CD8-positive, alpha-beta memory T cell (primary cell): ENCODE measurements around the gene ARAP3. TPM values are rescaled to one million over a fixed set of nuclear protein-coding genes. Genes with fewer than 3 reads are reported as not detected.
A peak's percentile ranks its signal among the peaks of the same experiment; 100 is the strongest.
"Not testable (repeated sequence)": the region's sequence is repeated elsewhere in the genome, so short reads cannot be mapped to it uniquely, and the experiment has no call there.

Experiments
- CTCF ChIA-PET: fragments of 350-600 bp; sonication (Branson Sonifier 250); formaldehyde crosslinking; loops from one replicate; lab custom pipeline; 2021; ENCODE audit warnings: antibody characterized with exemption; lab: Charles Lee
- POLR2A ChIA-PET: fragments of 350-600 bp; sonication (Branson Sonifier 250); formaldehyde crosslinking; loops from one replicate; lab custom pipeline; 2021; ENCODE audit warnings: antibody characterized with exemption; lab: Charles Lee
- DNase-seq, 5 donors: peaks; one replicate each; pipeline versions ENCODE4 v3.0.0 to v3.0.0-alpha.2; 2020 to 2022; ENCODE audit warnings: mixed read lengths in 1 of 5
- H3K27ac ChIP-seq: one replicate; pipeline ENCODE4 v1.7.0; 2013; ENCODE audit warnings: low read depth, mild to moderate bottlenecking, low read length, moderate library complexity
- H3K27me3 ChIP-seq: 2 replicates; pipeline ENCODE4 v1.7.0; 2013; ENCODE audit warnings: low read length, mild to moderate bottlenecking; ENCODE audit not compliant: insufficient read depth, poor library complexity, severe bottlenecking
- H3K36me3 ChIP-seq: 2 replicates; pipeline ENCODE4 v1.7.0; 2013; ENCODE audit warnings: mild to moderate bottlenecking, low read length, moderate library complexity; ENCODE audit not compliant: insufficient read depth
- H3K4me1 ChIP-seq: 2 replicates; pipeline ENCODE4 v1.7.0; 2013; ENCODE audit warnings: mild to moderate bottlenecking, low read length, moderate library complexity; ENCODE audit not compliant: insufficient read depth
- H3K4me3 ChIP-seq: 2 replicates; pipeline ENCODE4 v1.7.0; 2013; ENCODE audit warnings: mild to moderate bottlenecking, low read length
- H3K9me3 ChIP-seq: 2 replicates; pipeline ENCODE4 v1.7.0; 2013; ENCODE audit warnings: mild to moderate bottlenecking, low read length
- H3K27ac Mint-ChIP-seq, 8 donors: one replicate each; pipeline ENCODE4 v1.8.0; 2020 to 2021; ENCODE audit warnings: mixed read lengths in 8 of 8, mild to moderate bottlenecking in 6 of 8, inconsistent platforms in 3 of 8, moderate library complexity in 3 of 8
- H3K27me3 Mint-ChIP-seq, 2 donors: one replicate each; pipeline ENCODE4 v1.8.0; 2020 to 2021; ENCODE audit warnings: mixed read lengths in 2 of 2, mild to moderate bottlenecking in 1 of 2, moderate library complexity in 1 of 2
- H3K36me3 Mint-ChIP-seq, 3 donors: one replicate each; pipeline ENCODE4 v1.8.0; 2020 to 2021; ENCODE audit warnings: mixed read lengths in 3 of 3, inconsistent platforms in 1 of 3, mild to moderate bottlenecking in 1 of 3
- H3K4me1 Mint-ChIP-seq, 3 donors: one replicate each; pipeline ENCODE4 v1.8.0; 2020 to 2021; ENCODE audit warnings: mixed read lengths in 3 of 3, inconsistent platforms in 1 of 3, mild to moderate bottlenecking in 1 of 3
- H3K4me3 Mint-ChIP-seq, 7 donors: one replicate each; pipeline ENCODE4 v1.8.0; 2020 to 2021; ENCODE audit warnings: mixed read lengths in 7 of 7, mild to moderate bottlenecking in 6 of 7, moderate library complexity in 4 of 7, inconsistent platforms in 2 of 7
- H3K9me3 Mint-ChIP-seq, 5 donors: one replicate each; pipeline ENCODE4 v1.8.0; 2020 to 2022; ENCODE audit warnings: mixed read lengths in 5 of 5, mild to moderate bottlenecking in 3 of 5, moderate library complexity in 2 of 5, inconsistent platforms in 1 of 5
- polyA plus RNA-seq: library from polyadenylated mRNA; unstranded; fragments of 300-500 nt; fragmentation: Illumina TruSeq; gene quantifications from one replicate; pipeline ENCODE4 v1.2.3, GENCODE V29; 2021
- total RNA-seq, 2 experiments: library from RNA; stranded (reverse); gene quantifications; one replicate each; pipeline ENCODE4 v1.2.3, GENCODE V29; 2021

ARAP3 gene
- total and polyA plus RNA-seq, 3 experiments from 2014 or later: 0.20 to 7.9 (median 6.9) TPM

DNA sequence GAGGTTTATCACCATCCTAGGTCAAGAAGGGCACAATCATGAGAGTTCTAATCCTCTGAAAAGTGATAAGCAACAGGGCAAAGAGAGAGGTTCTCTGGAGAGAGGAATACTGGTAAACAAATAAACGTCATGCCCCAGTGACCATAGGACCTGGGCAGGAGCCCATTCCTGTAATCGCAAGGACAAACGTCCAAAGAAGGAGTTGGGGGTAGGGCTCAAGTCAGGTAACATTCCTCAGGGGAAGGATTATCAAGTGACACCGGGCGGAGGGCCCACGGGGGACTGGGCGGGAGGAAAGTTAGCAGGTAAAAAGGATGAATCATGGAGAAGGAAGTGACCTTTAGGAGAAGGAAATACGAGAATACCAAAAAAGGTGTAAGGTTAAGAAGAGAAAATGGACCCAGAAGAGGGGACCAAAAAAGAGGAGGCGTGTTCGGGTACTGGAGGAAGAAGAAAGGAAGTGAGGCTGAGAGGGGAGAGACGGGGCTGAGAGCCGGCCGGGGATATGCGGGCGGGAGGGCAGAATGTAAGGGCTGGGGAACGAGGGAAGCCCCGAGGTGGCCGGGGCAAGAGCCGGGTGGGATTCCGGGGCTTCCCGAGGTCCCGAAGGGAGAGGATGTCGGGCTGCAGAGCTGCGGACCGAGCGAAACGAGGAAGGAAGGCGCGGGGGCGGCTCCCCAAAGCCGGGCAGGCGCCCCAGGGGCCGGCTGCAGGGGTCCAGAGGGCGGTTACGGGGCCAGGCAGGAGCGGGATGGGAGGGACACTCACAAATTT, 63.8 kb downstream of the ARAP3 start:
- Histone ChIP-seq H3K9me3 (no peaks in the 10 kb centered on the region), H3K4me3 (peak overlapping the region; percentile 98), H3K27ac (peak overlapping the region; percentile 82), H3K36me3 (peaks cover 19% of the 10 kb centered on the region), H3K4me1 (peaks cover 45% of the 10 kb centered on the region), H3K27me3 (no peaks in the 10 kb centered on the region)
- peak overlapping the region; percentile 95 to 100 (median 97) for H3K4me3 Mint-ChIP-seq
- H3K27ac Mint-ChIP-seq: peak overlapping the region; percentile 91 to 99 (median 94)
- peaks cover 0 to 51% (median 8%) of the 10 kb centered on the region in 3 donors for H3K36me3 Mint-ChIP-seq
- H3K4me1 Mint-ChIP-seq: peaks cover 44 to 50% (median 45%) of the 10 kb centered on the region in 3 donors
- DNase-seq: peak; percentile 33 to 66 (median 56)
- CTCF ChIA-PET: interaction anchor here (0.9 to 13.2 kb wide), 16 partner anchors 11 to 352 kb away, joined by 3 to 318 read pairs (median 8); partner anchors contain the start of genes HDAC3, RELL2 and TAF7
- POLR2A ChIA-PET: interaction anchor here (0.8 to 4.6 kb wide), 9 partner anchors 12 to 297 kb away, joined by 3 to 70 read pairs (median 5); partner anchors contain the start of genes FCHSD1, HDAC3, RELL2 and TAF7
- no peaks in the 10 kb centered on the region for H3K27me3 Mint-ChIP-seq
- H3K9me3 Mint-ChIP-seq: no peaks in the 10 kb centered on the region

DNA sequence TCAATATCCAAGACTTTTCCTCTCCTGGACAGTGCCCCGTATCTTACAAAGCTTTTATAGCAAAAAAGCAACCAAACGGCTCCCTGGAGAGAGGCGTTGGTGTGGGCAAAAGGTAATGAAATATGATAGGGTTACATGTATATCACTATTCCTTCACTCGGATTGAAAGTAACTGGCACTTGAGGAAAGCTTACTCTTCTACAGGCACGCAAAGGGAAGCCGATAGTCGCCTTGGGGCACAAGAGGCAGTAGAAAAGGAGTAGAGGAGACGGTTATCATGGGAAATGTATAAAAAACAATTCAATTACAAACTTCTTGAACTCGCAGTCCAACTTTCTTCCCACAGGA, 64.4 kb downstream of the ARAP3 start:
- POLR2A ChIA-PET: interaction anchor here (1.3 to 4.6 kb wide), 4 partner anchors 11 to 28 kb away, joined by 3 to 70 read pairs (median 46); partner anchors contain the start of genes HDAC3 and RELL2
- no peaks in the 10 kb centered on the region for H3K27me3 ChIP-seq
- H3K9me3 ChIP-seq: no peaks in the 10 kb centered on the region
- peaks cover 0 to 51% (median 6%) of the 10 kb centered on the region in 3 donors for H3K36me3 Mint-ChIP-seq
- peak in 1 of 5 donors; percentile 34 for DNase-seq
- peak overlapping the region; percentile 98 for H3K4me3 ChIP-seq
- H3K4me1 Mint-ChIP-seq: peaks cover 47 to 53% (median 48%) of the 10 kb centered on the region in 3 donors
- CTCF ChIA-PET: interaction anchor here (1.4 to 13.2 kb wide), 6 partner anchors 14 to 53 kb away, joined by 3 to 318 read pairs (median 71); partner anchors contain the start of genes HDAC3 and RELL2
- H3K27ac Mint-ChIP-seq: peak overlapping the region; percentile 91 to 99 (median 94)
- peaks cover 51% of the 10 kb centered on the region for H3K4me1 ChIP-seq
- peak overlapping the region; percentile 82 for H3K27ac ChIP-seq
- H3K4me3 Mint-ChIP-seq: peak overlapping the region; percentile 95 to 100 (median 97)
- no peaks in the 10 kb centered on the region for H3K27me3 Mint-ChIP-seq
- peaks cover 19% of the 10 kb centered on the region for H3K36me3 ChIP-seq
- no peaks in the 10 kb centered on the region for H3K9me3 Mint-ChIP-seq

DNA sequence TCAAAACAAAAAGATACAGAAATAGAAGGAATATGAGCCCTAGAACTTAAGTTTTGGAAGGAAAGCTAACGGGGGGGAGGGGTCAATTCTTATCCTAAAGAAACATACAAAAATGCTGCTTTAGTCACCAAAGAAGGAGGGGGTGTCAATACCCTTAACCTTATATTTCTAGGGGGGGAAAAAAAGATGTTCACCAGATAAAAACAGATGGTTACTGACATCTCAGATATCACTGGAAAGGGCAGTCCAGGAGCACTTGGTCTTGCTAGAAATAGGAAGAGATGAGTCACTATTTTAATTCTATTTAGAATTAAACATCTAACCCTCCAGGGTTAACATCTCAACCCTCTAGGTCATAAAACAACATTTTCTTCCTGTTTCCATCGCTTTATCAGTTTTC, 64.9 kb downstream of the ARAP3 start:
- Mint-ChIP-seq H3K4me1 (peaks cover 52 to 58% (median 53%) of the 10 kb centered on the region in 3 donors), H3K36me3 (peaks cover 0 to 52% (median 6%) of the 10 kb centered on the region in 3 donors), H3K27ac (peak overlapping the region; percentile 91 to 99 (median 94)), H3K27me3 (no peaks in the 10 kb centered on the region), H3K4me3 (peak overlapping the region; percentile 95 to 100 (median 97)), H3K9me3 (no peaks in the 10 kb centered on the region)
- peaks cover 19% of the 10 kb centered on the region for H3K36me3 ChIP-seq
- ChIA-PET POLR2A (interaction anchor here (3.3 to 4.6 kb wide), 3 partner anchors 10 to 24 kb away, joined by 25 to 70 read pairs (median 67); partner anchors contain the start of genes HDAC3 and RELL2), CTCF (interaction anchor here (1.4 to 13.2 kb wide), 6 partner anchors 14 to 53 kb away, joined by 3 to 318 read pairs (median 71); partner anchors contain the start of genes HDAC3 and RELL2)
- no peaks in the 10 kb centered on the region for H3K27me3 ChIP-seq
- peak overlapping the region; percentile 82 for H3K27ac ChIP-seq
- no peaks in the 10 kb centered on the region for H3K9me3 ChIP-seq
- peaks cover 56% of the 10 kb centered on the region for H3K4me1 ChIP-seq
- H3K4me3 ChIP-seq: peak overlapping the region; percentile 98
- DNase-seq: no peak

DNA sequence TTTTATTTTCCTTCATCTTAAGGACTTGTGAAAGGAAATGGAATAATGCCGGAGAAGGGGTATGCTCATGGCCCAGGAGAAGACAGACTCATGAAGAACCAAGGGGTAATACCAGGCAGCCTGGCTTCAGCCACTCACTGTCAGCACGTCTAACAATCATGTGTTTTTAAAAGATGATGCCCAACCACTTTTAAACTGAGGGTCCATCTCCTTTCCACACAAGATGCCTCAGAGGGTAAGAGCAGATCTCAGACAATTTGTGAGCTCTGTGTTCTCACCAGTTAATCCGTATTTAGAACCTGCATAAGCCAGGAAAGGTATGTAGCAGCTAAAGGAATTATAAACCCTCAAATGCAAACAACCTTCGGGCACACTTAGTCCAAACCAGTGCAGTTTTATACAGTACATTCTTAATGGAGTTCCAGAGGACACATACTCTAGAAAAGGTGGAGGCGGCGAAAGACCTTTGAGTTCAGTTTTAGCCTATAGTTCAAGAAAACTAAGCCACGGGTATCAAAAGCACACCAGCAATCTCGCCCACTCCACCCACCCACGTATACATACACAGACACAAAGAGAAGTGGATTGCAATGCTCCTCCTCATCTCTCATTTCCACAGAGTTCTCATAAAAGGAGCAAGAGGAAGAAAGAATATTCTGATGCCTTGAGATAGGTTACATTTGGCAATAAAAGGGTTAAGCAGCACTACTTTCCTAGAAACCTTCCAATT, 65.9 kb downstream of the ARAP3 start:
- H3K4me1 Mint-ChIP-seq: peaks cover 56 to 66% (median 61%) of the 10 kb centered on the region in 3 donors
- peaks cover 65% of the 10 kb centered on the region for H3K4me1 ChIP-seq
- DNase-seq: no peak
- H3K27me3 Mint-ChIP-seq: no peaks in the 10 kb centered on the region
- POLR2A ChIA-PET: interaction anchor here (0.7 to 4.6 kb wide), 5 partner anchors 9 to 35 kb away, joined by 3 to 70 read pairs (median 25); partner anchors contain the start of genes FCHSD1, HDAC3 and RELL2
- H3K9me3 Mint-ChIP-seq: no peaks in the 10 kb centered on the region
- no peaks in the 10 kb centered on the region for H3K9me3 ChIP-seq
- H3K36me3 Mint-ChIP-seq: peaks cover 0 to 49% (median 6%) of the 10 kb centered on the region in 3 donors
- CTCF ChIA-PET: interaction anchor here (1.4 to 13.2 kb wide), 4 partner anchors 13 to 31 kb away, joined by 3 to 318 read pairs (median 147); partner anchors contain the start of genes HDAC3 and RELL2
- H3K4me3 Mint-ChIP-seq: peak overlapping the region; percentile 95 to 100 (median 97)
- H3K27me3 ChIP-seq: no peaks in the 10 kb centered on the region
- H3K36me3 ChIP-seq: peaks cover 13% of the 10 kb centered on the region
- H3K4me3 ChIP-seq: peak overlapping the region; percentile 98
- H3K27ac Mint-ChIP-seq: peak overlapping the region; percentile 69 to 99 (median 92)
- peak overlapping the region; percentile 32 for H3K27ac ChIP-seq

DNA sequence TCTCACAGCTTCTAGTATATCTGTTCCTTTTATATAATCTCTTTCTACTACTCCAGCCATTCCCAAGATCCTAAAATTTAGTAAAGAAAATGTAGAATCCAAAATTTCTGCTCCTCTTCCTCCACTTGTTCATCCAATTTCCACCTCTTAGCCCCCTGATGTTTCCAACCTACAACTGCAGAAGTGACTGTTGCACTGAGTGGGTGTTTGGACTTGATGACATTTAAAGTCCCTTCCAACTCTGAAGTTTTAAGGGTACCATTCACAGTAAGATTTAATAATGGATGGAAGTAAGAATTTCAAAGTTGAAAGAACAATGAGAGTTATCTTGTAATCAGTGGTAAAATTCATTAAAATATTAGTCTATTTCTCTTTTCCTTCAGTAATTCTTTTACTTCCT, 68.7 kb downstream of the ARAP3 start:
- POLR2A ChIA-PET: interaction anchor here (1.3 to 1.7 kb wide), 2 partner anchors 7 to 21 kb away, joined by 4 read pairs; no protein-coding TSS in a partner anchor

DNA sequence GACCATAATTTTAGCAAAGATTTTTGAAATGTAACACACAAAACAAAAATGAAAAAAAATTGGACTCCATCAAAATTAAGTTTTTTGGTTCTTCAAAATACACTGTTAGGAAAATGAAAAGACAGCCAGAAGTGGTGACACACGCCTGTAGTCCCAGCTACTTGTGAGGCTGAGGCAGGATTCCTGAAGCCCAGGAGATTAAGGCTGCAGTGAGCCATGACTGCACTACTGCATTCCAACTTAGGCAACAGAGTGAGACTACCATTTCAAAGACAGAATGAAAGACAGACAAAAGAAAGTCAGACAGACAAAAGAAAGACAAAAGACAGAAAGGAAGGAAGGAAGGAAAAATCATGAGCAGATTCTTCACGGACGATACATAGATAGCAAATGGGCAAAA, 70.7 kb downstream of the ARAP3 start:
- ChIA-PET POLR2A (interaction anchor here (1.1 kb wide), 1 partner anchor 19 kb away, joined by 4 read pairs; no protein-coding TSS in a partner anchor), CTCF (interaction anchor here (13.2 kb wide), 1 partner anchor 20 kb away, joined by 318 read pairs; no protein-coding TSS in a partner anchor)
- peaks cover 88 to 92% (median 90%) of the 10 kb centered on the region in 3 donors for H3K4me1 Mint-ChIP-seq
- H3K4me1 ChIP-seq: peaks cover 86% of the 10 kb centered on the region
- H3K27me3 Mint-ChIP-seq: no peaks in the 10 kb centered on the region
- no peak overlapping the region for H3K4me3 ChIP-seq
- H3K36me3 ChIP-seq: peaks cover 3% of the 10 kb centered on the region
- H3K27ac ChIP-seq: no peak overlapping the region
- H3K27me3 ChIP-seq: no peaks in the 10 kb centered on the region
- DNase-seq: no peak
- H3K9me3 ChIP-seq: no peaks in the 10 kb centered on the region
- H3K4me3 Mint-ChIP-seq: peak overlapping the region; percentile 9 to 75 (median 53)
- H3K36me3 Mint-ChIP-seq: peaks cover 0 to 38% (median 13%) of the 10 kb centered on the region in 3 donors
- H3K9me3 Mint-ChIP-seq: no peaks in the 10 kb centered on the region
- H3K27ac Mint-ChIP-seq: peak overlapping the region in 7 of 8 donors; percentile 3 to 78 (median 61)

More for the DNA sequence above, 68.7 kb downstream of the ARAP3 start:
- Histone ChIP-seq H3K36me3 (peaks cover 3% of the 10 kb centered on the region), H3K27me3 (no peaks in the 10 kb centered on the region), H3K27ac (peak overlapping the region; percentile 20), H3K4me1 (peaks cover 77% of the 10 kb centered on the region), H3K4me3 (no peak overlapping the region), H3K9me3 (no peaks in the 10 kb centered on the region)
- H3K4me1 Mint-ChIP-seq: peaks cover 78 to 88% (median 84%) of the 10 kb centered on the region in 3 donors
- peak overlapping the region; percentile 26 to 83 (median 68) for H3K27ac Mint-ChIP-seq
- no peaks in the 10 kb centered on the region for H3K9me3 Mint-ChIP-seq
- CTCF ChIA-PET: interaction anchor here (1.0 to 13.2 kb wide), 4 partner anchors 10 to 79 kb away, joined by 3 to 318 read pairs (median 89); no protein-coding TSS in a partner anchor
- no peak for DNase-seq
- peaks cover 0 to 48% (median 11%) of the 10 kb centered on the region in 3 donors for H3K36me3 Mint-ChIP-seq
- H3K27me3 Mint-ChIP-seq: no peaks in the 10 kb centered on the region
- peak overlapping the region; percentile 2 to 84 (median 52) for H3K4me3 Mint-ChIP-seq

DNA sequence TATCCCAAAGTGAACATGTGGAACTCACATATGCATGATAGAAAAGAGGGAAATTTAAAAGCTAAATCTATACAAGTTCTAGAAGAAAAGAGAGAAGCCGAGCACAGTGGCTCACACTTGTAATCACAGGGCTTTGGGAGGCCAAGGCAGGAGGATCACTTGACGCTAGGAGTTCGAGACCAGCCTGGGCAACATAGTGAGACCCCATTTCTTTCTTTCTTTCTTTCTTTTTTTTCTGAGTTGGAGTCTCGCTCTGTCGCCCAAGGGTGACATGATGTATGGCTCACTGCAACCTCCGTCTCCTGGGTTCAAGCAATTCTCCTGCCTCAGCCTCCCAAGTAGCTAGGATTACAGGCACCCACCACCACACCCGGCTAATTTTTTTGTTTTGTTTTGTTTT, 72.1 kb downstream of the ARAP3 start:
- Mint-ChIP-seq H3K4me1 (peaks cover 90 to 94% (median 93%) of the 10 kb centered on the region in 3 donors), H3K27ac (peak overlapping the region; percentile 30 to 91 (median 88)), H3K4me3 (peak overlapping the region in 6 of 7 donors; percentile 20 to 62 (median 48)), H3K36me3 (peaks cover 0 to 31% (median 10%) of the 10 kb centered on the region in 3 donors)
- ChIA-PET POLR2A (interaction anchor here (1.5 to 6.3 kb wide), 2 partner anchors 8 to 16 kb away, joined by 7 to 70 read pairs; partner anchors contain the start of gene DIAPH1), CTCF (interaction anchor here (0.7 to 14.7 kb wide), 3 partner anchors 7 to 28 kb away, joined by 3 to 175 read pairs (median 55); partner anchors contain the start of gene DIAPH1)
- H3K27me3 Mint-ChIP-seq, H3K27ac ChIP-seq, DNase-seq, H3K4me3 ChIP-seq, H3K27me3 ChIP-seq, H3K9me3 Mint-ChIP-seq, H3K36me3 ChIP-seq, H3K9me3 ChIP-seq: not testable (repeated sequence)
- H3K4me1 ChIP-seq: peaks cover 91% of the 10 kb centered on the region
